HepG2 (cell line): ENCODE measurements around the gene ARPC1A. TPM values are rescaled to one million over a fixed set of nuclear protein-coding genes. Genes with fewer than 3 reads are reported as not detected.

ENCODE experiments used
- ESRRA ChIP-seq: sonication (generic); formaldehyde crosslinking; IDR thresholded peaks from 2 replicates; pipeline ENCODE4 v1.5.1; 2020; ENCODE audit warnings: mild to moderate bottlenecking, low read depth, missing genetic modification reagents
- FOXP1 ChIP-seq, 2 experiments: fragments of 450-650 bp in 1 of 2; IDR thresholded peaks; 2 replicates each; pipeline ENCODE4 v1.6.1; 2017 to 2018; ENCODE audit warnings: antibody characterized with exemption in 1 of 2
- GPBP1L1 ChIP-seq: sonication (generic); formaldehyde crosslinking; IDR thresholded peaks from 2 replicates; pipeline ENCODE4 v1.5.0; 2020; ENCODE audit warnings: mild to moderate bottlenecking, missing genetic modification reagents
- HDAC1 ChIP-seq: sonication (generic); formaldehyde crosslinking; IDR thresholded peaks from 2 replicates; pipeline ENCODE4 v1.5.1; 2020; ENCODE audit warnings: mild to moderate bottlenecking, missing genetic modification reagents
- HHEX ChIP-seq: IDR thresholded peaks from 2 replicates; pipeline ENCODE4 v1.6.1; 2016; ENCODE audit warnings: control low read depth
- JDP2 ChIP-seq: sonication (generic); formaldehyde crosslinking; IDR thresholded peaks from 2 replicates; pipeline ENCODE4 v1.8.1; 2022; ENCODE audit warnings: missing genetic modification reagents, borderline replicate concordance
- MED13 ChIP-seq: sonication (generic); formaldehyde crosslinking; IDR thresholded peaks from 2 replicates; pipeline ENCODE4 v1.5.0; 2020; ENCODE audit warnings: missing genetic modification reagents
- NAIF1 ChIP-seq: sonication (generic); formaldehyde crosslinking; IDR thresholded peaks from 2 replicates; pipeline ENCODE4 v1.5.0; 2020; ENCODE audit warnings: mild to moderate bottlenecking, missing genetic modification reagents, borderline replicate concordance
- NFIB ChIP-seq: sonication (generic); formaldehyde crosslinking; IDR thresholded peaks from 2 replicates; pipeline ENCODE4 v1.9.0; 2021; ENCODE audit warnings: missing genetic modification reagents, mild to moderate bottlenecking, borderline replicate concordance
- NFKB2 ChIP-seq: sonication (generic); formaldehyde crosslinking; IDR thresholded peaks from 2 replicates; pipeline ENCODE4 v1.4.0; 2020; ENCODE audit warnings: missing genetic modification reagents, borderline replicate concordance
- PHB2 ChIP-seq: fragments of 450-650 bp; IDR thresholded peaks from 2 replicates; pipeline ENCODE4 v1.6.1; 2018; ENCODE audit not compliant: partially characterized antibody
- PLSCR1 ChIP-seq: sonication (generic); formaldehyde crosslinking; IDR thresholded peaks from 2 replicates; pipeline ENCODE4 v1.5.0; 2020; ENCODE audit warnings: missing genetic modification reagents, mild to moderate bottlenecking, borderline replicate concordance
- RFX3 ChIP-seq: IDR thresholded peaks from 2 replicates; pipeline ENCODE4 v1.6.1; 2016; ENCODE audit warnings: missing biosample characterization, missing genetic modification reagents
- SRSF4 ChIP-seq: fragments of 200-400 bp; formaldehyde crosslinking; IDR thresholded peaks from one replicate; pipeline ENCODE4 v1.6.1; 2018; ENCODE audit warnings: mild to moderate bottlenecking, low read depth, low read length, moderate library complexity; ENCODE audit not compliant: poor library complexity, severe bottlenecking
- SYNCRIP ChIP-seq: fragments of 200-400 bp; formaldehyde crosslinking; IDR thresholded peaks from 2 replicates; pipeline ENCODE4 v1.6.1; 2018; ENCODE audit warnings: mild to moderate bottlenecking, low read depth, low read length; ENCODE audit not compliant: insufficient read depth
- TP53 ChIP-seq: sonication (generic); formaldehyde crosslinking; conservative IDR thresholded peaks from 2 replicates; pipeline ENCODE4 v1.4.0; 2020; ENCODE audit warnings: missing genetic modification reagents
- ZNF33A ChIP-seq: sonication (generic); formaldehyde crosslinking; IDR thresholded peaks from 2 replicates; pipeline ENCODE4 v1.5.1; 2020; ENCODE audit warnings: missing genetic modification reagents, mild to moderate bottlenecking, moderate library complexity, borderline replicate concordance
- ZNF343 ChIP-seq: sonication (generic); formaldehyde crosslinking; IDR thresholded peaks from 2 replicates; pipeline ENCODE4 v1.4.0; 2020; ENCODE audit warnings: mild to moderate bottlenecking, missing genetic modification reagents
- ZNF382 ChIP-seq: sonication (generic); formaldehyde crosslinking; IDR thresholded peaks from 2 replicates; pipeline ENCODE4 v1.5.0; 2020; ENCODE audit warnings: missing genetic modification reagents, mild to moderate bottlenecking, borderline replicate concordance
- ZNF530 ChIP-seq: sonication (generic); formaldehyde crosslinking; IDR thresholded peaks from 2 replicates; pipeline ENCODE4 v1.5.0; 2020; ENCODE audit warnings: low read depth, mild to moderate bottlenecking, missing genetic modification reagents
- ZNF710 ChIP-seq: sonication (generic); formaldehyde crosslinking; IDR thresholded peaks from 2 replicates; pipeline ENCODE4 v1.5.0; 2020; ENCODE audit warnings: mild to moderate bottlenecking, missing genetic modification reagents, borderline replicate concordance
- ZNF878 ChIP-seq: sonication (generic); formaldehyde crosslinking; IDR thresholded peaks from 2 replicates; pipeline ENCODE4 v1.8.1; 2023; ENCODE audit warnings: mild to moderate bottlenecking, missing genetic modification reagents, moderate library complexity
- polyA plus RNA-seq, 8 experiments: library from polyadenylated mRNA; depleted of rRNA in 3 of 8; stranded (reverse) in 7 of 8; unstranded in 1 of 8; fragments of >200 nt; fragmentation: Illumina TruSeq in 4 of 8; extraction: Trizol in 4 of 8; gene quantifications; 2 replicates each; pipeline versions ENCODE4 v1.2.1 to v1.2.3, GENCODE V29; 2011 to 2016; ENCODE audit warnings: low read depth in 4 of 8, missing spikeins in 1 of 8, mixed read lengths in 1 of 8; ENCODE audit not compliant: insufficient read depth in 1 of 8
- total RNA-seq, 5 experiments: library from RNA; depleted of rRNA; stranded (reverse); fragments of >200 nt; fragmentation: Illumina TruSeq; extraction: Trizol; gene quantifications; 2 replicates each; pipeline ENCODE4 v1.2.3, GENCODE V29; 2016; ENCODE audit warnings: low read depth in 1 of 5
- TF ChIP-seq, protein P1 (sequence below): sonication (generic); formaldehyde crosslinking; IDR thresholded peaks from 2 replicates; pipeline ENCODE4 v1.5.0; 2020; ENCODE audit warnings: mild to moderate bottlenecking, missing genetic modification reagents

The ARPC1A gene
- total and polyA plus RNA-seq, 2 of the 13 experiments (the other 11 are each of a cell fraction or from before 2014, with no cell fraction given): 44.3 to 88.5 TPM

GRCh38 chr7:99325592-99326407 is at the start of gene ARPC1A (continued):
- TF ChIP-seq GPBP1L1 (CRISPR knock-in tag) (no peak), ZNF710 (CRISPR knock-in tag) (peak; percentile 80), TP53 (CRISPR knock-in tag) (peak; percentile 94), ZNF33A (CRISPR knock-in tag) (no peak), SYNCRIP (no peak), HDAC1 (CRISPR knock-in tag) (peak; percentile 95), NAIF1 (CRISPR knock-in tag) (peak; percentile 75; the same call in 1 of the 2 replicates), PLSCR1 (CRISPR knock-in tag) (no peak), JDP2 (CRISPR knock-in tag) (peak; percentile 33; the same call in 1 of the 2 replicates), NFIB (CRISPR knock-in tag) (no peak), SRSF4 (no peak), FOXP1 (IDR thresholded peaks at IDR 0.05) (no peak), FOXP1 (CRISPR knock-in tag; IDR thresholded peaks at IDR 0.05) (no peak), NFKB2 (CRISPR knock-in tag) (peak; percentile 93; the same call in 1 of the 2 replicates), HHEX (no peak), PHB2 (no peak), ZNF382 (CRISPR knock-in tag) (no peak), RFX3 (CRISPR knock-in tag) (no peak), MED13 (CRISPR knock-in tag) (peak; percentile 71), ZNF878 (0 out of 2 replicates have a peak, but pooled peaks have one; percentile 20), ZNF343 (CRISPR knock-in tag) (peak; percentile 58; the same call in 1 of the 2 replicates), ESRRA (no peak), ZNF530 (CRISPR knock-in tag) (no peak)
- TF ChIP-seq, protein P1, sequence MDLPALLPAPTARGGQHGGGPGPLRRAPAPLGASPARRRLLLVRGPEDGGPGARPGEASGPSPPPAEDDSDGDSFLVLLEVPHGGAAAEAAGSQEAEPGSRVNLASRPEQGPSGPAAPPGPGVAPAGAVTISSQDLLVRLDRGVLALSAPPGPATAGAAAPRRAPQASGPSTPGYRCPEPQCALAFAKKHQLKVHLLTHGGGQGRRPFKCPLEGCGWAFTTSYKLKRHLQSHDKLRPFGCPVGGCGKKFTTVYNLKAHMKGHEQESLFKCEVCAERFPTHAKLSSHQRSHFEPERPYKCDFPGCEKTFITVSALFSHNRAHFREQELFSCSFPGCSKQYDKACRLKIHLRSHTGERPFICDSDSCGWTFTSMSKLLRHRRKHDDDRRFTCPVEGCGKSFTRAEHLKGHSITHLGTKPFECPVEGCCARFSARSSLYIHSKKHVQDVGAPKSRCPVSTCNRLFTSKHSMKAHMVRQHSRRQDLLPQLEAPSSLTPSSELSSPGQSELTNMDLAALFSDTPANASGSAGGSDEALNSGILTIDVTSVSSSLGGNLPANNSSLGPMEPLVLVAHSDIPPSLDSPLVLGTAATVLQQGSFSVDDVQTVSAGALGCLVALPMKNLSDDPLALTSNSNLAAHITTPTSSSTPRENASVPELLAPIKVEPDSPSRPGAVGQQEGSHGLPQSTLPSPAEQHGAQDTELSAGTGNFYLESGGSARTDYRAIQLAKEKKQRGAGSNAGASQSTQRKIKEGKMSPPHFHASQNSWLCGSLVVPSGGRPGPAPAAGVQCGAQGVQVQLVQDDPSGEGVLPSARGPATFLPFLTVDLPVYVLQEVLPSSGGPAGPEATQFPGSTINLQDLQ (CRISPR knock-in tag): no peak
